SK-MEL-5 (cell line): Measurements from ENCODE around the gene KRCC1. TPM values are rescaled to one million over a fixed set of nuclear protein-coding genes. Genes with fewer than 3 reads are reported as not detected.
"Not testable (repeated sequence)": the region's sequence is repeated elsewhere in the genome, so short reads cannot be mapped to it uniquely, and the experiment has no call there.

Source experiments
- DNase-seq: peaks from one replicate; pipeline ENCODE4 v3.0.0-alpha.2; 2016; ENCODE audit warnings: low read depth, low spot score
- in situ Hi-C: cut with HindIII; loops from 2 replicates; pipeline ENCODE4 v1.10.0; 2016; ENCODE audit warnings: low sequenced_read_pairs, high pct_unique_total_duplicates, low pct_unique_long_range_greater_than_20kb
- total RNA-seq: library from RNA; depleted of rRNA; stranded (reverse); fragments of >200 nt; shearing (Covaris generic); gene quantifications from 2 replicates; pipeline ENCODE4 v1.2.3, GENCODE V29; 2014

The KRCC1 gene
- total RNA-seq, 1 experiment from 2014 or later, result 15.7 TPM

GRCh38 chr2:88054782-88055370 lies 707 bp downstream of the KRCC1 start:
- in situ Hi-C loops, result no loop called here
- peak; percentile 41 for DNase-seq

GRCh38 chr2:88053934-88054781 lies 1.4 kb downstream of the KRCC1 start:
- DNase-seq, result no peak
- in situ Hi-C loops, result no loop called here

GRCh38 chr2:88053296-88053695 lies 2.3 kb downstream of the KRCC1 start:
- no peak for DNase-seq
- in situ Hi-C loops, result no loop called here

GRCh38 chr2:88051792-88052191 lies 3.8 kb downstream of the KRCC1 start:
- in situ Hi-C loops, result no loop called here
- no peak for DNase-seq

- in situ Hi-C loops, result no loop called here
- DNase-seq, result no peak
Observed at GRCh38 chr2:88049622-88050021, 6.0 kb downstream of the KRCC1 start.

- peak; percentile 96 for DNase-seq
- in situ Hi-C loops, result no loop called here
Observed at GRCh38 chr2:88048541-88048940, 7.0 kb downstream of the KRCC1 start.

GRCh38 chr2:88045561-88045960 lies 10.0 kb downstream of the KRCC1 start:
- DNase-seq, in situ Hi-C loops: not testable (repeated sequence)

GRCh38 chr2:88042476-88042875 lies 13.1 kb downstream of the KRCC1 start:
- DNase-seq, result no peak
- in situ Hi-C loops, result no loop called here

- in situ Hi-C loops, result no loop called here
Observed at GRCh38 chr2:88038263-88039105, 17.1 kb downstream of the KRCC1 start.

GRCh38 chr2:88036606-88037005 lies 19.0 kb downstream of the KRCC1 start:
- in situ Hi-C loops, result no loop called here
- no peak for DNase-seq

More at GRCh38 chr2:88038263-88039105, 17.1 kb downstream of the KRCC1 start:
- no peak for DNase-seq

- in situ Hi-C loops, result no loop called here
- DNase-seq, result no peak
Observed at GRCh38 chr2:88036182-88036581, 19.4 kb downstream of the KRCC1 start.

- DNase-seq, result no peak
- in situ Hi-C loops, result no loop called here
Observed at GRCh38 chr2:88032070-88032702, 23.4 kb downstream of the KRCC1 start.

GRCh38 chr2:88028931-88029330 lies 26.7 kb downstream of the KRCC1 start:
- DNase-seq, result no peak
- in situ Hi-C loops, result no loop called here

- in situ Hi-C loops, result no loop called here
- no peak for DNase-seq
Observed at GRCh38 chr2:88027697-88028389, 27.7 kb downstream of the KRCC1 start.

GRCh38 chr2:88024509-88024908 lies 31.1 kb downstream of the KRCC1 start:
- in situ Hi-C loops, result no loop called here
- no peak for DNase-seq

- in situ Hi-C loops, result no loop called here
Observed at GRCh38 chr2:88022669-88022921, 33.0 kb downstream of the KRCC1 start.

GRCh38 chr2:88019985-88020384 lies 35.6 kb downstream of the KRCC1 start:
- in situ Hi-C loops, result no loop called here

More at GRCh38 chr2:88022669-88022921, 33.0 kb downstream of the KRCC1 start:
- DNase-seq, result no peak

More at GRCh38 chr2:88019985-88020384, 35.6 kb downstream of the KRCC1 start:
- DNase-seq, result no peak
